Breast epithelium (tissue), 4 donors: ENCODE data around the gene MAD1L1. TPM values are rescaled to one million over a fixed set of nuclear protein-coding genes. Genes with fewer than 3 reads are reported as not detected.

Experiments used
- DNase-seq, 2 donors: peaks; one replicate each; pipeline ENCODE4 v3.0.0-alpha.2; 2019; ENCODE audit warnings: low spot score in 2 of 2
- H3K27ac ChIP-seq, 2 donors: fragments of 200-600 bp; sonication (generic) in 1 of 2; one replicate each; pipeline ENCODE4 v1.5.1; 2016 to 2019; ENCODE audit warnings: mild to moderate bottlenecking in 1 of 2
- H3K27me3 ChIP-seq, 2 donors: fragments of 200-600 bp; sonication (generic) in 1 of 2; one replicate each; pipeline versions ENCODE4 v1.5.1 to v1.6.0; 2017 to 2019; ENCODE audit warnings: control low read depth in 1 of 2, mild to moderate bottlenecking in 1 of 2
- H3K36me3 ChIP-seq: fragments of 200-600 bp; one replicate; pipeline ENCODE4 v1.5.1; 2019
- H3K4me1 ChIP-seq, 2 donors: fragments of 200-600 bp; sonication (generic); one replicate each; pipeline ENCODE4 v1.5.1; 2016 to 2019; ENCODE audit warnings: control low read depth in 1 of 2
- H3K4me3 ChIP-seq, 3 donors: fragments of 200-600 bp; sonication (generic); 1 replicate in 2 of 3; 2 replicates in 1 of 3; pipeline ENCODE4 v1.5.1; 2016 to 2019; ENCODE audit warnings: mild to moderate bottlenecking in 3 of 3, moderate library complexity in 2 of 3
- H3K9me3 ChIP-seq, 2 donors: fragments of 200-600 bp; sonication (generic) in 1 of 2; one replicate each; pipeline ENCODE4 v1.5.1; 2016 to 2019; ENCODE audit warnings: control low read depth in 1 of 2
- POLR2A ChIP-seq: fragments of 450-650 bp; IDR thresholded peaks from one replicate; pipeline ENCODE4 v1.6.1; 2016; ENCODE audit warnings: antibody characterized with exemption, mild to moderate bottlenecking, moderate library complexity
- POLR2AphosphoS5 ChIP-seq, 3 donors: sonication (generic); formaldehyde crosslinking; IDR thresholded peaks; one replicate each; pipeline ENCODE4 v1.6.1; 2017; ENCODE audit warnings: antibody characterized with exemption in 3 of 3
- intact Hi-C: fragments of 100-400 bp; cut with DNase I; formaldehyde crosslinking; loops from one replicate; pipeline ENCODE4 v1.15.1; 2023; ENCODE audit warnings: low total_unique reads
- total RNA-seq, 3 donors: library from RNA; depleted of rRNA; stranded (reverse); fragments of >200 nt; gene quantifications; one replicate each; pipeline ENCODE4 v1.1.0, GENCODE V29; 2016
- TF ChIP-seq, protein P1 (sequence below), 3 donors: fragments of 450-650 bp; IDR thresholded peaks; one replicate each; pipeline ENCODE4 v1.5.1; 2016 to 2017; ENCODE audit warnings: antibody characterized with exemption in 3 of 3, mild to moderate bottlenecking in 3 of 3, moderate library complexity in 3 of 3

Gene MAD1L1
- total RNA-seq, 3 donors from 2014 or later: 27.7 to 33.9 (median 28.8) TPM

DNA sequence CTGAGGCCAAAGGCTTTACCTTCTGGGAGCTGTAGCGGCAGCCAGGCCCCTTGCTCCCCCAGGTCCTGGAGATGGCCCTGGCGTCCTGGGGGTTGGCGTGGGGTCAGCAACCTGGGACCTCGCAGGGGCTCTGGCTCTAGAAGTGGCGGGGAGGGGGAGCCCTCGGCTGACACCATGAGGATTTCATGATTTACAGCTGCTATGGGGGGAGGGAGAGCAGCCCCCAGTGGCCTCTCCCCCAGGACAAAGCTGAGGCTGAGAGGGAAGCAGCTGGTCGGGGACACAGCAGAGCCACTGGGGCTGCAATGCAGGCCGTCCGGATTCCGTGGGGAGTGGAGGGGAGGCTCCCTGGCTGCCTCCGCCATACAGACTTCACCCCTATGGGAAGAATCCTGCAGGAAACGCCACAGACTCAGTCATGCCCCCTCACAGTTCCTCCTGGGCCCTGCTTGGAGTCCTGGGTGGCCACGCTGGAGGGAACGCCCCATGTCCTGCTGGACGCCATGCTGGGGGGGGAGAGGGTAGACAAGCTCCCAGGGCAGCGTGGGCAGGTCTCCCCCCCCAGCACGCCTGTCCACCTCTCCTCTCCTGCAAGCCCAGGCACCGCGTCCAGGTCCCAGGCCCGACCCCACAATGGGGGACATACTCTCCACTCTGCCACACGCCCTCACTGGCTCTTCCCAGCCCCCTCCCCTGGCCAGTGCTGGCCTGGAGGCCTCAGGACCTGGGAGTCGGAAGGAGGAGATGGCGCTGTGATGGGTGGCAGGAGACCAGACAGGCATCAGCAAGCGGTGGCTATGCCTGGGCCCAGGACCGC is 319.1 kb downstream of the MAD1L1 start:
- Histone ChIP-seq H3K4me3 (peak overlapping the region in 1 of 3 donors; percentile 20), H3K9me3 (no peaks in the 10 kb centered on the region), H3K4me1 (no peaks in the 10 kb centered on the region), H3K36me3 (no peaks in the 10 kb centered on the region), H3K27me3 (no peaks in the 10 kb centered on the region), H3K27ac (peak overlapping the region in 1 of 2 donors; percentile 72)
- TF ChIP-seq POLR2A: no peak
- intact Hi-C loops: no loop called here
- no peak for DNase-seq

- no peaks in the 10 kb centered on the region for H3K27me3 ChIP-seq
- H3K9me3 ChIP-seq: no peaks in the 10 kb centered on the region
- H3K4me1 ChIP-seq: no peaks in the 10 kb centered on the region
- no peak for DNase-seq
- no peak for TF ChIP-seq POLR2A
- TF ChIP-seq, protein P1, sequence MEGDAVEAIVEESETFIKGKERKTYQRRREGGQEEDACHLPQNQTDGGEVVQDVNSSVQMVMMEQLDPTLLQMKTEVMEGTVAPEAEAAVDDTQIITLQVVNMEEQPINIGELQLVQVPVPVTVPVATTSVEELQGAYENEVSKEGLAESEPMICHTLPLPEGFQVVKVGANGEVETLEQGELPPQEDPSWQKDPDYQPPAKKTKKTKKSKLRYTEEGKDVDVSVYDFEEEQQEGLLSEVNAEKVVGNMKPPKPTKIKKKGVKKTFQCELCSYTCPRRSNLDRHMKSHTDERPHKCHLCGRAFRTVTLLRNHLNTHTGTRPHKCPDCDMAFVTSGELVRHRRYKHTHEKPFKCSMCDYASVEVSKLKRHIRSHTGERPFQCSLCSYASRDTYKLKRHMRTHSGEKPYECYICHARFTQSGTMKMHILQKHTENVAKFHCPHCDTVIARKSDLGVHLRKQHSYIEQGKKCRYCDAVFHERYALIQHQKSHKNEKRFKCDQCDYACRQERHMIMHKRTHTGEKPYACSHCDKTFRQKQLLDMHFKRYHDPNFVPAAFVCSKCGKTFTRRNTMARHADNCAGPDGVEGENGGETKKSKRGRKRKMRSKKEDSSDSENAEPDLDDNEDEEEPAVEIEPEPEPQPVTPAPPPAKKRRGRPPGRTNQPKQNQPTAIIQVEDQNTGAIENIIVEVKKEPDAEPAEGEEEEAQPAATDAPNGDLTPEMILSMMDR (IDR thresholded peaks at IDR 0.05): no peak
- TF ChIP-seq POLR2AphosphoS5 (IDR thresholded peaks at IDR 0.05): no peak
- intact Hi-C loops: no loop called here
- peak overlapping the region in 1 of 2 donors; percentile 72 for H3K27ac ChIP-seq
- no peaks in the 10 kb centered on the region for H3K36me3 ChIP-seq
- H3K4me3 ChIP-seq: no peak overlapping the region
Observed at GRCh38 chr7:1912593-1913465, 319.9 kb downstream of the MAD1L1 start.

- TF ChIP-seq POLR2A (no peak), POLR2AphosphoS5 (IDR thresholded peaks at IDR 0.05) (no peak)
- TF ChIP-seq, protein P1 (IDR thresholded peaks at IDR 0.05): no peak
- H3K4me1 ChIP-seq: no peaks in the 10 kb centered on the region
- no peaks in the 10 kb centered on the region for H3K36me3 ChIP-seq
- H3K4me3 ChIP-seq: no peak overlapping the region
- no peak overlapping the region for H3K27ac ChIP-seq
- intact Hi-C loops: no loop called here
- H3K9me3 ChIP-seq: no peaks in the 10 kb centered on the region
- no peak for DNase-seq
- no peaks in the 10 kb centered on the region for H3K27me3 ChIP-seq
Observed at GRCh38 chr7:1911571-1911970, 321.2 kb downstream of the MAD1L1 start.

- TF ChIP-seq, protein P1 (IDR thresholded peaks at IDR 0.05): no peak
- TF ChIP-seq POLR2AphosphoS5 (IDR thresholded peaks at IDR 0.05) (no peak), POLR2A (no peak)
- H3K4me3 ChIP-seq: no peak overlapping the region
- no peaks in the 10 kb centered on the region for H3K4me1 ChIP-seq
- intact Hi-C loops: no loop called here
- no peak overlapping the region for H3K27ac ChIP-seq
- no peak for DNase-seq
- no peaks in the 10 kb centered on the region for H3K27me3 ChIP-seq
- H3K36me3 ChIP-seq: no peaks in the 10 kb centered on the region
- H3K9me3 ChIP-seq: no peaks in the 10 kb centered on the region
Observed at GRCh38 chr7:1910827-1911226, 321.9 kb downstream of the MAD1L1 start.

GRCh38 chr7:1910081-1910685 is 322.6 kb downstream of the MAD1L1 start:
- no peaks in the 10 kb centered on the region for H3K27me3 ChIP-seq
- intact Hi-C loops: no loop called here
- no peaks in the 10 kb centered on the region for H3K36me3 ChIP-seq
- DNase-seq: no peak
- no peak overlapping the region for H3K27ac ChIP-seq
- H3K9me3 ChIP-seq: no peaks in the 10 kb centered on the region
- H3K4me3 ChIP-seq: no peak overlapping the region
- TF ChIP-seq, protein P1 (IDR thresholded peaks at IDR 0.05): no peak
- TF ChIP-seq POLR2A (no peak), POLR2AphosphoS5 (IDR thresholded peaks at IDR 0.05) (no peak)
- H3K4me1 ChIP-seq: no peaks in the 10 kb centered on the region
